ENCODE measurements around the gene OR9I1.

The OR9I1 gene

GRCh38 chr11:58125469-58125868 is at the start of gene OR9I1:
OR9I1 (minus strand) TSS chr11:58125530; CDS start chr11:58119444, 6,086 bp downstream.
- TF ChIP-seq, protein P1, sequence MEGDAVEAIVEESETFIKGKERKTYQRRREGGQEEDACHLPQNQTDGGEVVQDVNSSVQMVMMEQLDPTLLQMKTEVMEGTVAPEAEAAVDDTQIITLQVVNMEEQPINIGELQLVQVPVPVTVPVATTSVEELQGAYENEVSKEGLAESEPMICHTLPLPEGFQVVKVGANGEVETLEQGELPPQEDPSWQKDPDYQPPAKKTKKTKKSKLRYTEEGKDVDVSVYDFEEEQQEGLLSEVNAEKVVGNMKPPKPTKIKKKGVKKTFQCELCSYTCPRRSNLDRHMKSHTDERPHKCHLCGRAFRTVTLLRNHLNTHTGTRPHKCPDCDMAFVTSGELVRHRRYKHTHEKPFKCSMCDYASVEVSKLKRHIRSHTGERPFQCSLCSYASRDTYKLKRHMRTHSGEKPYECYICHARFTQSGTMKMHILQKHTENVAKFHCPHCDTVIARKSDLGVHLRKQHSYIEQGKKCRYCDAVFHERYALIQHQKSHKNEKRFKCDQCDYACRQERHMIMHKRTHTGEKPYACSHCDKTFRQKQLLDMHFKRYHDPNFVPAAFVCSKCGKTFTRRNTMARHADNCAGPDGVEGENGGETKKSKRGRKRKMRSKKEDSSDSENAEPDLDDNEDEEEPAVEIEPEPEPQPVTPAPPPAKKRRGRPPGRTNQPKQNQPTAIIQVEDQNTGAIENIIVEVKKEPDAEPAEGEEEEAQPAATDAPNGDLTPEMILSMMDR (IDR thresholded peaks at IDR 0.05; ENCODE audit: low read depth, low read length, missing control alignments) = no peak

DNA sequence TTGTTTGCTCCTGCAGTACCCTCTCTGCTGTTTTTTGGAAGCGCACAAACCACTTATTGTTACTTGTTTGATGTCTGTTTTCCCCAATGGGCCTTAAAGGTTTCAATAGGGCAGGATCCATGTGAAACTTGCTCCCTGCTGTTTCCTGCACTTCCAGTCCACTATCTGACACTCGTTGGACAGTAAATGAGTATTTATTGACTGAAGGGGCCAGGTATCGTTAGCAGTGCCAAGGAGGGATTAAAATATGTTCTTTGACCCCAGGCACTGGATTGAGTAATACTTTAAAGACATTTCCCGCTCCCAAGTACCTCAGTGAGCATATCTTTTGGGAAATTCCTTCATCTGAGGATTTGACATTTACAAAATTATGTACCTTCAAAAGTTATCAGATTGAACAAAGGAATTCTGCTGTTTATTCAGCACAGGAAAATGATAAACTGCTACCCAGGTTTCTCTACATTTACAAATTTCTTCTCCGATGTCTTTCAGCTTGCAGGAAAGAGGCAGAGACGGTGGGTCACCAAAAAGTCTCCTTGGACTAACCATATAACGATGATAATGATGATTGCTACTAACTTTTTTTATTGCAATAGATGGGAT is 40.3 kb upstream of the OR9I1 start:
- no peak overlapping the region for H3K4me3 ChIP-seq (replicated peaks; ENCODE audit: low read depth, low read length)
- DNase-seq (ENCODE audit: extremely low read depth, low read depth) = no peak
- TF ChIP-seq, protein P1 (IDR thresholded peaks at IDR 0.05; ENCODE audit: low read depth, low read length, missing control alignments) = no peak

More at GRCh38 chr11:58125469-58125868, at the start of gene OR9I1:
- DNase-seq (ENCODE audit: extremely low read depth, low read depth) = no peak
- H3K4me3 ChIP-seq (replicated peaks; ENCODE audit: low read depth, low read length) = no peak within 1 kb of the TSS

- TF ChIP-seq, protein P1 (IDR thresholded peaks at IDR 0.05; ENCODE audit: low read depth, low read length, missing control alignments) = no peak
- no peak for DNase-seq (ENCODE audit: extremely low read depth, low read depth)
- H3K4me3 ChIP-seq (replicated peaks; ENCODE audit: low read depth, low read length) = no peak overlapping the region
Measured at GRCh38 chr11:58164990-58165389, 39.7 kb upstream of the OR9I1 start.

DNA sequence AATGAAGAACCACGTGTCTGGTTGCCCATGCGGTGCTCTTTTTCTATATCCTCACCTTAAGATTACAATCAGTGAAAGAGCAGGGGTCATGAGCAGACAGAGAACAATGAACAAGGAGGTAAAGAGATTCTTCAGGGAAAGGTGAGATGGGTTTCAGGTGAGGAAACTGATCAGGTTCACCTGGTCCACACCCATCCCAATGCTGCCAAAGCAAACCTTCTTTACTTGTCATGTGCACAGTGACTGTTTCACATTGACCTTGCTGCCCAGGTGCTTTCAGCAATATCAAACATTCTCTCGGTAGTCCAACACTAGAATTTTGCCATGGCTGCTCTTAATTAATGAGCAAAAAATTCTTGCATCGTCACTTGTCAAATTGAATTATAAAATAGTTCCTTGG is 39.1 kb upstream of the OR9I1 start:
- no peak for DNase-seq (ENCODE audit: extremely low read depth, low read depth)
- no peak overlapping the region for H3K4me3 ChIP-seq (replicated peaks; ENCODE audit: low read depth, low read length)
- TF ChIP-seq, protein P1 (IDR thresholded peaks at IDR 0.05; ENCODE audit: low read depth, low read length, missing control alignments) = no peak

DNA sequence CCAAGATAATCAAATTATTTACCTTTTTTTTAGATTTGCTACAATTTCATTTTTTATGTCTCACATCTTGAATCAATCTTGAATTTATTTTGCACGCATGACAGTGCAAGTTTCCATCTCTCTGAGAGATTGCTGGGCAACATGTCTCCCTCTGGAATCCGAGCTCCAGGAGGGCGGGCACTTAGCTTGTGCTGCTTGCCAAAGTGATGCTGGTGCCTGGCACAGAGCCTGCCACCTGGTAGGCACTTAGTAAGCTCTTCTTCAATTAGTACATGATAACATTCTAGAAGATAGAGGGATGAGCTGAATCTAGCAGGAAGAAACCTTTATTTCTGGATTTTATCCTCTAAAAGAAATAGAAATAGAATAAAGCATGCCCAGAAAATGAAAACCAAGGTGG is 27.5 kb upstream of the OR9I1 start:
- H3K4me3 ChIP-seq (replicated peaks; ENCODE audit: low read depth, low read length) = no peak overlapping the region
- TF ChIP-seq, protein P1 (IDR thresholded peaks at IDR 0.05; ENCODE audit: low read depth, low read length, missing control alignments) = no peak
- no peak for DNase-seq (ENCODE audit: extremely low read depth, low read depth)

GRCh38 chr11:58142761-58143160 is 17.4 kb upstream of the OR9I1 start:
- no peak overlapping the region for H3K4me3 ChIP-seq (replicated peaks; ENCODE audit: low read depth, low read length)
- no peak for DNase-seq (ENCODE audit: extremely low read depth, low read depth)
- TF ChIP-seq, protein P1 (IDR thresholded peaks at IDR 0.05; ENCODE audit: low read depth, low read length, missing control alignments) = no peak

GRCh38 chr11:58135171-58135570 is 9.8 kb upstream of the OR9I1 start:
- TF ChIP-seq, protein P1 (IDR thresholded peaks at IDR 0.05; ENCODE audit: low read depth, low read length, missing control alignments) = no peak

More at GRCh38 chr11:58135171-58135570, 9.8 kb upstream of the OR9I1 start:
- DNase-seq (ENCODE audit: extremely low read depth, low read depth) = no peak
- no peak overlapping the region for H3K4me3 ChIP-seq (replicated peaks; ENCODE audit: low read depth, low read length)
